GM12872 (cell line): ENCODE data around the gene SSBP2.

Experiments used
- TF ChIP-seq, protein P1 (sequence below): IDR thresholded peaks from 3 replicates; pipeline ENCODE4 v1.5.1; 2011; ENCODE audit warnings: low read depth, mild to moderate bottlenecking, low read length, moderate library complexity; ENCODE audit not compliant: insufficient read depth

The SSBP2 gene

DNA sequence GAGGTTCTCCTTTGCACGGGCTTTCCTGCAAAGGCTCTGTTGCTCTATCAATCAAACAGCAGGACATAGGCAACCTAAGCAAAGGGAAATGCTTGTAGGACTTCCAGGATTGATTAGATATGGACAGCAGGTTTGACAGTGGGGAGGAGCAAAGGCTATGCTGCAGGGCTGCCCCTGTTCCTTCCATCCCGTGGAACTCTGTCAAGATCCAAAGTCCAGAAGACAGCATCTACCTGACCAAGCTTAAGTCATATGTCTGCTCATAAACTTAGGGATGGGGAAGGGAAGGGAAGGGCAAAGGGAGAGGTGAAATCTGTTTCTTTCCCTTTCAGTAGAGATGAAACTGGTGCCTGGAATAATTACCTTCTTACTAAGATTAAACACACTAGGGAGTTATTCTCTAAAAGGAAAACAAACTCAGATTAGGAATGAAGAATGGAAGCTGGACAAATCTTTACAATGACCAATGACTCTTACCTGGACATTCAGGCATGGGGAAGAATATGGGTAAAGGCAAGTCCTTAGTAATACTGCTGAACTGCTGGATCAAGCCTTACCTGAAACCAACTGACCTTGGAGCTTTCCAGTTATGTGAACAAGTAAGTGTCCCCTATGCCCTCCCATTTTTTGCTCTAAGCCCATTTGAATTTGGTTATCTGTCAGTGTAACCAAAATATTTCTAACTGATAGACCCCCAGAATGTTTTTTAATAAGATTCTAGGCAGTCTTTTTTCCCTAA lies 348.5 kb downstream of the SSBP2 start:
- TF ChIP-seq, protein P1, sequence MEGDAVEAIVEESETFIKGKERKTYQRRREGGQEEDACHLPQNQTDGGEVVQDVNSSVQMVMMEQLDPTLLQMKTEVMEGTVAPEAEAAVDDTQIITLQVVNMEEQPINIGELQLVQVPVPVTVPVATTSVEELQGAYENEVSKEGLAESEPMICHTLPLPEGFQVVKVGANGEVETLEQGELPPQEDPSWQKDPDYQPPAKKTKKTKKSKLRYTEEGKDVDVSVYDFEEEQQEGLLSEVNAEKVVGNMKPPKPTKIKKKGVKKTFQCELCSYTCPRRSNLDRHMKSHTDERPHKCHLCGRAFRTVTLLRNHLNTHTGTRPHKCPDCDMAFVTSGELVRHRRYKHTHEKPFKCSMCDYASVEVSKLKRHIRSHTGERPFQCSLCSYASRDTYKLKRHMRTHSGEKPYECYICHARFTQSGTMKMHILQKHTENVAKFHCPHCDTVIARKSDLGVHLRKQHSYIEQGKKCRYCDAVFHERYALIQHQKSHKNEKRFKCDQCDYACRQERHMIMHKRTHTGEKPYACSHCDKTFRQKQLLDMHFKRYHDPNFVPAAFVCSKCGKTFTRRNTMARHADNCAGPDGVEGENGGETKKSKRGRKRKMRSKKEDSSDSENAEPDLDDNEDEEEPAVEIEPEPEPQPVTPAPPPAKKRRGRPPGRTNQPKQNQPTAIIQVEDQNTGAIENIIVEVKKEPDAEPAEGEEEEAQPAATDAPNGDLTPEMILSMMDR, result no peak

DNA sequence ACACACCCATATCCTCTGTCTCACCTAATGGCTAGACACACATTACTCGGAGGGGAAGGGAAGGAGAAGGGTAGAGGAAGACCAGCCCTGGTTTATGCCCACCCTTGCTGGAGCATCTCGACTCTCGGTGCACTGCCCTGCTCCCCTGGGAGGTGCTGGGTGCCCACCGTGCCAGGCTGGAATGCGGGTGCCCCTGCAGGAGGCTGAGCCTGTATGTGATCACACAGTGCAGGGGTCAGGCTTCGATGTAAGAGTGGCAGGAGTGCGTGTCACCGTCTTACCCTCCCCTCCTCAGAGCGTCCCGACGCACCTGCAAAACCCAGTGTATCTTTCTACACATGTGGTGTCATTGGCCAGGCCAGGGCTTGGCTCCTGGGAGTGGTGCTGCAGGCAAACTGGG lies 349.6 kb downstream of the SSBP2 start:
- TF ChIP-seq, protein P1, result no peak

DNA sequence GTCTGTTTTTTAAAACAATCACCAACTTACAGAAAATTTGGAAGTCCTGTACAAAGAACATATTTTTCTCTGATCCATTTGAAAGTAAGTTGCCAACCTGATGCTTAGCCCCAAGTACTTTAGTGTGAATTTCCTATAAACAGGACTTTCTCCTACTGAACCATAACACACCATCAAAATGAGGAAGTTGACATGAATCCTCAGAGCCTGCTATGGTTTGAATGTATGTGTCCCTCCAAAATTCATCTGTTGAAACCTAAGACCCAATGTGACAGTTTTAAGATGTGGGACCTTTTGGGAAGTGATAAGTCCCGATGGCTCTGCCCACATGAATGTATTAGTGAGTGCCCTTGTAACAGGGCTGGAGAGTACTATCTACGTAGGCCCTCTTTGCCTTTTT lies 350.5 kb downstream of the SSBP2 start:
- TF ChIP-seq, protein P1, result no peak

DNA sequence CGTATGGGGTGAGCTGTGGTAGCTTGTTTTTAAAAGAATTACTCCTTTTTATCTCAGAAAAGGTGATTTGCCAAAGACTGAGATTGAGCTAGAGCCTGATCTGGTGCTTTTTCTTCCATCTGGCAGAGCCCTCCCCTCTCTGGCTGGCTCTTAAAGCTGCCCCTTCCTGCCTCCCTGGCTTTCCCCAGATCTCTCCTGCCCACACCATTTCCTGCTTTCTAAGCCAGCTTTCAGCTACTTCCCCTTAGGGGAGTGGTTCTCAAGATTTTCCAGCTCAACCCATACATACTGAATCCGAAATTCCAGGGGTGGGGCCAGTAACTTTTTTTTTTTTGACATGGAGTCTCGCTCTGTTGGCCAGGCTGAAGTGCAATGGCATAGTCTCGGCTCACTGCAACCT lies 352.2 kb downstream of the SSBP2 start:
- TF ChIP-seq, protein P1, result no peak

DNA sequence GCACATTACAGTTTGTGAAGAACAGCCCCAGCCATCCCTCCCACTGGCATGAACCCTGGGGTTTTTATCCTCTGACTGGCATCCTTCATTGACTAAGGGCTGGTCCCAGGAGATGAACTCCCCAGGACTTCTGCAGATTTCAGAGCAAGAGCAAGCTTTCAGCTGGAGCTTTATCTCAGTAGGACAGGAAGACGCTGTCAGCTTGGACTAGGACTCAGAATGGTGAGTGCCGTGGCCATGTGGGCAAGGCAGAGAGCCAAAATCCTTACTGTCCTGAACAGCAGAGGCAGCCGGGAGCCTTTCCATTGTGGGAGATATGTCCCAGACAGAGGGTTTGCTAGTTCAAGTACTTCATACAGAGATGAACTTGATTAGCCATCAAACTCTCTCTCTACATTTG lies 353.7 kb downstream of the SSBP2 start:
- TF ChIP-seq, protein P1, result no peak

DNA sequence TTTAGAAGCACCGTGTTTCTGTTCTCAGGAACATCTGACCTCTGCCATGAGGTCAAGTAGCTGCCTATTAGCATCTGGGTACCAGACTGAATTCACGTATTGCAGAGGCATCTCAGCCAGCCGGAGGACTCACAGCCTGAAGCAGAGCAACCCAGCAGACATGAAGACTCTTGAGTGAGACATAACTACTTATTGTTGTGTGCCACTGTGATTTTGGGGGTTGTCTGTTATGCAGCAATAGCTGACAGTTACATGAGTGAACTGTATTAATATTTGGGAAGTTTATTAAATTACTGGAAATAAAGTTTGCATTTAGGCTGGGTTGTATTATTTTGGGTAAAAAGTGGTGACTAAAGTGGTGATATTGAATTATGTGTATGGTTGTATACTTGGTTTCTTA lies 355.6 kb downstream of the SSBP2 start:
- TF ChIP-seq, protein P1, result no peak

DNA sequence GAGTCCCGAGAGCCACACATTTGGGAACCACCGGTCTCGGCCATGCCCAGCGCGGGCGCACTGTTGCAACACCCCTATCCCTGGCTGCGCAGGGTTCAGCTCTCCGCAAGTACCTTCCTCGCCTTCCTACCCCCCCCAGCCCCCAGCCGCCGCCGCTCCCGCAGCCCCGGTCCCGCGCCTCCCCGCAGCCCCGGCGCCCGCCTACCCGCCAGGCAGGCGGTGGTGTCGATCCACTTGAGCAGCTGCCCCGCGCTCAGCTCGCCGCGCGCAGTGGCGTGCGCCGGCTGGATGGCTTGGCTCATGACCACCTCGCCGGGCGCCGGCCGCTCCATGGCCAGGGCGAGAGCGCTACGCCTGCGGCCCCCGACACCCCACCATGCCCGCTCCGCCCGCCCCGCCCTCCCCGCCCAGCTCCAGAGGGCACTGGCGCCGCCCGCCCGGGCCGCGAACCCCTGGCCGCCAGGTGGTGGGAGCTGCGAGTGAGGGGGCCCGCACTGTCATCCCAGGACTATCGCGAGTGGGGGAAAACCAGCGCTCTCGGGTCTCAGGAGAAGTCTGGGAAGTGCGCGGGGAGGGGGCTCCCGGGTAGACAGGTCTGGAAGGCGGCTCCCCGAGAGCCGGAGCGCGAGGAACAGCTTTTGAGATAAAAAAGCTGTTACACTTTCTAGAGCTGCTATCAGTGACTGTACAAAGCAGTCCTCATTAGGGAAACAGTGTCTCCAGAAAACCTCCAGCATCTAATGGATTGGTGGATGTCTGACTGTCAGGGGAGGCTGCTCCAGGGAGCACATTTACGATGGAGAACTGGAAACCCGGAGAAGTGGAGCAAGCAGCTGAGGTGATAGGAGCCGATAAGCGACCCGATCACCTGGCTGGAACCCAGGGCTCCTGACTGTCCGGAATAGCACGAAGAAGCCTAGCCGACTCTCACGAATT lies 356.8 kb downstream of the SSBP2 start, which contains the start of gene ACOT12:
TSS of gene ACOT12 (minus strand) at position 352 of the 936 bp plus-strand sequence. CDS start at position 332, 20 bp downstream.
- TF ChIP-seq, protein P1, result no peak
